T-helper 1 cell treated with Interleukin-12 subunit alpha and Interleukin-12 subunit beta and Interleukin-4 antibody, amounts not matched to agents 30 μg/mL and 1 μg/mL, for 36 hours (primary cell): Measurements from ENCODE around the gene PTPN7.
"Not testable (repeated sequence)": the region's sequence is repeated elsewhere in the genome, so short reads cannot be mapped to it uniquely, and the experiment has no call there.

ENCODE experiments used
- H3K27ac Mint-ChIP-seq: one replicate; pipeline ENCODE4 v1.8.0; 2021; ENCODE audit warnings: mild to moderate bottlenecking, mixed read lengths
- H3K27me3 Mint-ChIP-seq: one replicate; pipeline ENCODE4 v1.8.0; 2021; ENCODE audit warnings: low read depth, mixed read lengths
- H3K36me3 Mint-ChIP-seq: one replicate; pipeline ENCODE4 v1.8.0; 2021; ENCODE audit warnings: low read depth, mixed read lengths
- H3K4me1 Mint-ChIP-seq: one replicate; pipeline ENCODE4 v1.8.0; 2021; ENCODE audit warnings: low read depth, mixed read lengths
- H3K4me3 Mint-ChIP-seq: one replicate; pipeline ENCODE4 v1.8.0; 2021; ENCODE audit warnings: mild to moderate bottlenecking, moderate library complexity, mixed read lengths
- H3K9me3 Mint-ChIP-seq: one replicate; pipeline ENCODE4 v1.8.0; 2021; ENCODE audit warnings: mixed read lengths

PTPN7 gene

DNA sequence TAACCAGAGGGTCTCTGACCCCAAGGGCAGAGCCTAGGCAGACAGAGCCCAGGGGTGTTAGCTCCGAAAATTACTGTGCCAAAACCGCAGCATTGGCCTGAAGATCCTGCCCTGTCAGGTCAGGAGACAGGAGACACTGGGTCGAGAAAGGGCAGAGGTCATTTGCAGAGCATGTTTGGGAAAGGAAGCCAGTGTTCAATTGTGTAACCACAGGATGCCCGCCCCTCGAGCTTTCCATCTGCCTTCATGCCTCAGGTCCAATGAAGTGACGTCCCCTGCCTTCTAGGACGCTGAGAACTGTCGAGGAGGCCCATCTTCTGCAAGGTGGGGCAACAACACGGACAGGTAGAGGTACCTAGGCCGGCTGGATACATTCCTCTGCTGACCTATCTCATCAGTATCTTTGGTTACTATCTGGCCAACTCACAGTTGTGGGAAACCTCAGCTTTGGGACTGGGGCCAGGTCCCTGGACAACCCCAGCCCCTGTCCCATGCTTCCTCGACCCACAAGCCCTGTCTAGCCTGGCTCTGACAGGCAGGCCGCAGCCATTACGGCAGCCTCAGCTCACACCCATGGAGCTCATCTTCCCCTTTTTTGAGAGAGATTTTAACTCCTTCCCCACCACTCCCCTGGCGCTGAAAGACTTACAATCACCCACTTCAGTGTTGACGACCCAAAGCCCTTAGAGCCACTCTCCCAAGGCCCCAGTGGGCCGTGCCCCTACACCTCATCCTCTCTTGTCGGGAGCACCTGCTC is 17.2 kb downstream of the PTPN7 start:
- Mint-ChIP-seq H3K9me3 (no peaks in the 10 kb centered on the region), H3K4me1 (peaks cover 27% of the 10 kb centered on the region), H3K27me3 (no peaks in the 10 kb centered on the region), H3K27ac (peak overlapping the region; percentile 93), H3K36me3 (peaks cover 13% of the 10 kb centered on the region), H3K4me3 (peak overlapping the region; percentile 97)

DNA sequence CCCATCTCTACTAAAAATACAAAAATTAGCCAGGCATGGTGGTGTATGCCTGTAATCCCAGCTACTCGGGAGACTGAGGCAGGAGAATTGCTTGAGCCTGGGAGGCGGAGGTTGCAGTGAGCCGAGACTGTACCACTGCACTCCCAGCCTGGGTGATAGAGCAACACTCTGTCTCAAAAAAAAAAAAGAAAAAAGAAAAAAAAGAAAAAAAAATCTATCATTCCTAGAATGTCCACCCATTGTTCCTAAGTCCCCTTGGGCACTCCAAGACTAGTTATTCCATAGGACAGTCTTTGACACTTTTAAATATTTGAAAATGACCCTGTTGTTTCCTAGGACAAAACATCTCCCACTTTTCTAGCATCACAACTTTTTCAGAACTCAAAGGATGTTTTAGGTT is 18.9 kb downstream of the PTPN7 start:
- H3K4me1 Mint-ChIP-seq: peaks cover 28% of the 10 kb centered on the region
- H3K4me3 Mint-ChIP-seq, H3K27ac Mint-ChIP-seq, H3K9me3 Mint-ChIP-seq, H3K27me3 Mint-ChIP-seq, H3K36me3 Mint-ChIP-seq: not testable (repeated sequence)

- Mint-ChIP-seq H3K9me3 (no peaks in the 10 kb centered on the region), H3K4me3 (no peak overlapping the region), H3K36me3 (peaks cover 9% of the 10 kb centered on the region), H3K27me3 (no peaks in the 10 kb centered on the region), H3K27ac (no peak overlapping the region), H3K4me1 (peaks cover 28% of the 10 kb centered on the region)
These were observed 19.6 kb downstream of the PTPN7 start for GRCh38 chr1:202140833-202141232.

GRCh38 chr1:202135221-202135721 is 25.1 kb downstream of the PTPN7 start:
- Mint-ChIP-seq H3K9me3 (no peaks in the 10 kb centered on the region), H3K27ac (no peak overlapping the region), H3K36me3 (peaks cover 14% of the 10 kb centered on the region), H3K4me1 (peaks cover 7% of the 10 kb centered on the region), H3K4me3 (no peak overlapping the region), H3K27me3 (no peaks in the 10 kb centered on the region)

DNA sequence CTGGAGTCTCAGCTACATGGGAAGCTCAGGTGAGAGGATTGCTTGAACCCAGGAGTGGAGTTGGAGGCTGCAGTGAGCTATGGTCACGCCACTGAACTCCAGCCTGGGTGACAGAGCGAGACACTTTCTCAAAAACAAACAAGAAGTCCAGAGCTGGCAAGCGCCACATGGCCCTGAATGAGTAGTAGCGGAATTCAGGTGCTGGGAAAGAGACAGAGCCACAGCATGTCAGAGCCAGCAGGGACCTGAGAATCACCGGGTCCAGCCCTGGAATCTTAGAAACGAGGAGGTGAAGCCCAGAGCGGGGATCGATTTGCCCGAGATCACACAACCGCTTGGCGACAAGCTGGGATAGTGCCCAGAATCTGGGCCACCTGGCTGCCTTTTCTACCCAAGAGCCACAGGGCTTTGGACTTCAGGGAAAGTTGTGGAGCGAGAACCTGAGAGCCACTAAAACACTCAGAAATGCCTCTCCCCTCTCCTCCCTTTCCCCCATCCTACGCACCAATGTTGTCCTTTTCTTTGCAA is 25.7 kb downstream of the PTPN7 start:
- H3K4me3 Mint-ChIP-seq: no peak overlapping the region
- peaks cover 7% of the 10 kb centered on the region for H3K4me1 Mint-ChIP-seq
- H3K9me3 Mint-ChIP-seq: no peaks in the 10 kb centered on the region
- H3K27ac Mint-ChIP-seq: no peak overlapping the region
- no peaks in the 10 kb centered on the region for H3K27me3 Mint-ChIP-seq
- H3K36me3 Mint-ChIP-seq: peaks cover 14% of the 10 kb centered on the region

- H3K27ac Mint-ChIP-seq: no peak overlapping the region
- H3K4me3 Mint-ChIP-seq: no peak overlapping the region
- peaks cover 14% of the 10 kb centered on the region for H3K36me3 Mint-ChIP-seq
- peaks cover 7% of the 10 kb centered on the region for H3K4me1 Mint-ChIP-seq
- no peaks in the 10 kb centered on the region for H3K27me3 Mint-ChIP-seq
- no peaks in the 10 kb centered on the region for H3K9me3 Mint-ChIP-seq
These were observed 26.4 kb downstream of the PTPN7 start for GRCh38 chr1:202133989-202134388.

DNA sequence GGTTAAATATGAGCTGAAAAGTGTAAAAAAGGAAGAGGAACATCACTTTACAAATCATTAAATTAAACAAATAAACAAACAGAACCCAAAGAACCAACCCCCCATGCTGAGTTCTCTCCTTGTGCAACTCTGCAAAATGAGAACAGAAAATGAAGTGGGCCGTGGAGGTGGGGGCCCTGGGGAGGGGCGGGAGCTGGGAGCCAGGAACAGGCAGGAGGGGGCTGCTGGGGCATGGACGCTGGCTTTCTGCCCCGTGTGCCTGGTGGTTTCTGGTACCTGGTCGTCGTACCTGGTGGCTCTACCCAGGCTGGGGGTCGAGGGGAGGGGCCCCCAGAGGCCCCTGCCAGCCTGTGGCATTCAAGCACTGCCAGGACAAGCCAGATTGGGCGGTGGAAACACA is 26.9 kb downstream of the PTPN7 start:
- H3K27ac Mint-ChIP-seq: no peak overlapping the region
- H3K4me3 Mint-ChIP-seq: no peak overlapping the region
- no peaks in the 10 kb centered on the region for H3K9me3 Mint-ChIP-seq
- no peaks in the 10 kb centered on the region for H3K27me3 Mint-ChIP-seq
- peaks cover 14% of the 10 kb centered on the region for H3K36me3 Mint-ChIP-seq
- H3K4me1 Mint-ChIP-seq: peaks cover 7% of the 10 kb centered on the region

DNA sequence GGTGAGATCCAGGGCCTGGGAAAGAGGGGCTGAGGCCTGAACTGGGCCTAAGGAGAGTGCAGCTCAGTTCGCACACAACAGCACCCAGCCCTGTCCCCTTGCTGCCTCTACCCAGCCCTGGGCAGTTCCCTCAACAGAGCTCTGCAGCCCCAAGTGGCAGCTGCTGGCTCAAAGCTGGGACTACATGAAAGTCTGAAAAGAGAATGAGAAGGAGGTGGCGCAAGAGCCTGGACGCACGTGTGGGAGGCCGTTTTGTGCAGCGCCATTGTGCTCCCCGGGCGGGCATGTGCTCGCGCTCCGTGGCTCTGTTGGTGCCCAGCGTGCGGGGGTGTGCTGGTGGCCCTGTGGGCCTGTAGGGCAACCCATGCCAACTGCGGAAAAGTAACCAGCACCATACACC is 27.4 kb downstream of the PTPN7 start:
- H3K27me3 Mint-ChIP-seq: no peaks in the 10 kb centered on the region
- peaks cover 4% of the 10 kb centered on the region for H3K4me1 Mint-ChIP-seq
- no peaks in the 10 kb centered on the region for H3K9me3 Mint-ChIP-seq
- H3K27ac Mint-ChIP-seq: no peak overlapping the region
- peaks cover 11% of the 10 kb centered on the region for H3K36me3 Mint-ChIP-seq
- H3K4me3 Mint-ChIP-seq: no peak overlapping the region

- H3K27ac Mint-ChIP-seq: no peak overlapping the region
These were observed 28.2 kb downstream of the PTPN7 start for GRCh38 chr1:202131956-202132821.

DNA sequence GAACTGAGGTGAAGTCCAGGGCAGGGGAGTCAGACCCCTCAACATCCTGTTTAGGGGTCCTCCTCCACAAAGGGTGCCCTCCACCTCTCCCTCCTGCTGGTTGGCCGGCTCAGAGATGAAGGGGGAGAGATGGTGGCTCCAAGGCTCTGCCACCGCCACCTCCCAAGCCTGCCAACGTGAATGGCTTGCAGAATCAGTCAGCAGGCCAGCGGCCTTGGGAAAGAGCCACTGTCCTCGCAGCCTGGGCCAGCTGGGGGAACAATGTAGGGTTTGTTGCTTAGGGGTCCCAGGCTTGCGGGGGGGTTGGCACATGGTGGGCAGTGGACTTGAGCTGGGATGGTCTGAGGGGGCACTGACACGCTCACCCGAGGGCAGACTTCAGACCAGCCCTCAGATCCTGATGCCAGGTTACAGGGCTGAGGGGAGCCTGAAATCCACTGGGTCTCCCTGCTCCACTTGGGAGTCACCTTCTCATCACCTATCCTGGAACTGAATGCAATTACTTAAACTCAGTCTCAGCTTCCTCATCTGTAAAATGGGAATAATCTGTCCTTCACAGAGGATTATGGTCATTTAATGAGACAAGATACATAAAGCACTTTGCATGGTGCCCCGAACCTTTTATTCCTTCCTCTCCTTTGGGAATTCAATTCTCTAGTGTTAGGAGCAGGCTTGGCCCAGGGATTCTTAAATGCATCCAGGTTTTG is 29.4 kb downstream of the PTPN7 start:
- no peaks in the 10 kb centered on the region for H3K9me3 Mint-ChIP-seq
- H3K36me3 Mint-ChIP-seq: peaks cover 11% of the 10 kb centered on the region
- H3K4me1 Mint-ChIP-seq: peaks cover 4% of the 10 kb centered on the region
- H3K4me3 Mint-ChIP-seq: no peak overlapping the region
- H3K27me3 Mint-ChIP-seq: peaks cover 4% of the 10 kb centered on the region
- no peak overlapping the region for H3K27ac Mint-ChIP-seq

More at GRCh38 chr1:202131956-202132821, 28.2 kb downstream of the PTPN7 start:
- no peaks in the 10 kb centered on the region for H3K9me3 Mint-ChIP-seq
- peaks cover 4% of the 10 kb centered on the region for H3K4me1 Mint-ChIP-seq
- H3K36me3 Mint-ChIP-seq: peaks cover 11% of the 10 kb centered on the region
- no peak overlapping the region for H3K4me3 Mint-ChIP-seq
- peaks cover 1% of the 10 kb centered on the region for H3K27me3 Mint-ChIP-seq

- Mint-ChIP-seq H3K4me3 (no peak overlapping the region), H3K9me3 (no peaks in the 10 kb centered on the region), H3K4me1 (peaks cover 4% of the 10 kb centered on the region), H3K27ac (no peak overlapping the region), H3K36me3 (peaks cover 11% of the 10 kb centered on the region), H3K27me3 (peaks cover 4% of the 10 kb centered on the region)
These were observed 30.1 kb downstream of the PTPN7 start for GRCh38 chr1:202130297-202130721.

- no peaks in the 10 kb centered on the region for H3K9me3 Mint-ChIP-seq
- peaks cover 4% of the 10 kb centered on the region for H3K27me3 Mint-ChIP-seq
- no peak overlapping the region for H3K4me3 Mint-ChIP-seq
- peaks cover 4% of the 10 kb centered on the region for H3K4me1 Mint-ChIP-seq
- no peak overlapping the region for H3K27ac Mint-ChIP-seq
- peaks cover 8% of the 10 kb centered on the region for H3K36me3 Mint-ChIP-seq
These were observed 30.7 kb downstream of the PTPN7 start for GRCh38 chr1:202129453-202130296.

GRCh38 chr1:202127836-202128622 is 32.4 kb downstream of the PTPN7 start:
- Mint-ChIP-seq H3K9me3 (no peaks in the 10 kb centered on the region), H3K27ac (no peak overlapping the region), H3K36me3 (peaks cover 4% of the 10 kb centered on the region)

More at GRCh38 chr1:202127836-202128622, 32.4 kb downstream of the PTPN7 start:
- H3K4me3 Mint-ChIP-seq: no peak overlapping the region
- H3K27me3 Mint-ChIP-seq: peaks cover 4% of the 10 kb centered on the region
- peaks cover 4% of the 10 kb centered on the region for H3K4me1 Mint-ChIP-seq
